HepG2 (cell line): ENCODE results near the gene RPL3. TPM values are rescaled to one million over a fixed set of nuclear protein-coding genes. Genes with fewer than 3 reads are reported as not detected.
"Not testable (repeated sequence)": the region's sequence is repeated elsewhere in the genome, so short reads cannot be mapped to it uniquely, and the experiment has no call there.

Experiments used
- ATAC-seq: fragments of 200-7000 bp; cut with Tn5 transposase; 3 replicates; pipeline ENCODE4 v1.9.1; 2020; ENCODE audit warnings: mild to moderate bottlenecking, moderate library complexity
- BruUV-seq: library from RNA; stranded (reverse); fragments of 400-500 nt; replicated peaks from 2 replicates; lab custom pipeline; 2021; lab: Mats Ljungman, UMichigan
- CTCF ChIA-PET: fragments of 300-600 bp; formaldehyde crosslinking; extraction: SDS; loops from one replicate; lab custom pipeline; 2021; ENCODE audit warnings: low total read pairs, inconsistent platforms, low intra/inter-chr PET ratio; lab: Yijun Ruan, JAX
- POLR2A ChIA-PET: fragments of 350-600 bp; sonication (Branson Sonifier 250); formaldehyde crosslinking; loops from one replicate; lab custom pipeline; 2020; ENCODE audit warnings: antibody characterized with exemption, inconsistent platforms; lab: Yijun Ruan, JAX
- DNase-seq: peaks from one replicate; pipeline ENCODE4 v3.0.0-alpha.2; 2015; ENCODE audit warnings: low spot score
- FAIRE-seq: peaks from 3 replicates; lab custom pipeline; 2011; peaks lifted over from hg19 to GRCh38; lab: Jason Lieb, UNC
- H2AFZ ChIP-seq: one replicate; pipeline ENCODE4 v1.6.1; 2011; ENCODE audit warnings: low read length, inconsistent platforms
- H3K27ac ChIP-seq: fragments of 300-600 bp; 3 replicates; pipeline ENCODE4 v1.8.0; 2011; ENCODE audit warnings: mixed run types, mild to moderate bottlenecking, mixed read lengths, low read length, inconsistent platforms; ENCODE audit not compliant: insufficient read depth; ENCODE audit errors: extremely low read length
- H3K27me3 ChIP-seq, 2 experiments: fragments of 200-600 bp in 1 of 2; 2 replicates in 1 of 2; 3 replicates in 1 of 2; pipeline versions ENCODE4 v1.6.0 to v1.8.0; 2011; ENCODE audit warnings: low read length in 2 of 2, mild to moderate bottlenecking in 2 of 2, moderate library complexity in 2 of 2, inconsistent platforms in 1 of 2; ENCODE audit not compliant: insufficient read depth in 2 of 2, control insufficient read depth in 1 of 2
- H3K36me3 ChIP-seq, 2 experiments: fragments of 200-600 bp in 1 of 2; replicated peaks in 1 of 2; 2 replicates in 1 of 2; 3 replicates in 1 of 2; pipeline versions ENCODE4 v1.5.1 to v1.8.0; 2011; ENCODE audit warnings: low read length in 2 of 2, inconsistent platforms in 1 of 2; ENCODE audit not compliant: insufficient read depth in 2 of 2, control insufficient read depth in 1 of 2
- H3K4me1 ChIP-seq: 2 replicates; pipeline ENCODE4 v1.5.1; 2012; ENCODE audit warnings: low read length, inconsistent platforms; ENCODE audit not compliant: insufficient read depth
- H3K4me2 ChIP-seq: 2 replicates; pipeline ENCODE4 v1.6.0; 2011; ENCODE audit warnings: low read depth, low read length, inconsistent platforms
- H3K4me3 ChIP-seq, 3 experiments: fragments of 200-600 bp in 1 of 3; sonication (generic), shearing (Covaris generic) in 1 of 3; replicated peaks in 1 of 3; 2 replicates each; pipeline ENCODE4 v1.5.1; 2011 to 2016; ENCODE audit warnings: low read length in 3 of 3, inconsistent platforms in 2 of 3, low read depth in 2 of 3, mild to moderate bottlenecking in 2 of 3, control low read depth in 1 of 3, mixed read lengths in 1 of 3; ENCODE audit not compliant: insufficient read depth in 1 of 3
- H3K79me2 ChIP-seq: one replicate; pipeline ENCODE4 v1.6.1; 2011; ENCODE audit warnings: low read length, inconsistent platforms; ENCODE audit not compliant: insufficient read depth
- H3K9ac ChIP-seq: 2 replicates; pipeline ENCODE4 v1.6.0; 2011; ENCODE audit warnings: mild to moderate bottlenecking, low read depth, low read length, inconsistent platforms; ENCODE audit not compliant: insufficient read depth
- H3K9me3 ChIP-seq: 2 replicates; pipeline ENCODE4 v1.5.1; 2012; ENCODE audit warnings: mild to moderate bottlenecking, low read length
- H4K20me1 ChIP-seq: 2 replicates; pipeline ENCODE4 v1.6.0; 2011; ENCODE audit warnings: inconsistent platforms, mild to moderate bottlenecking, low read length, moderate library complexity; ENCODE audit not compliant: insufficient read depth
- NFYB ChIP-seq: sonication (generic); formaldehyde crosslinking; IDR thresholded peaks from 2 replicates; pipeline ENCODE4 v1.4.0; 2020; ENCODE audit warnings: missing genetic modification reagents
- NFYC ChIP-seq: IDR thresholded peaks from 2 replicates; pipeline ENCODE4 v1.6.1; 2016; ENCODE audit warnings: missing genetic modification reagents, missing compliant biosample characterization
- WGBS: methylation state at CpG from one replicate; pipeline ENCODE4 v1.1.6; 2017; ENCODE audit warnings: low lambda C conversion rate; 5-methylcytosine and 5-hydroxymethylcytosine counted together
- in situ Hi-C: cut with HindIII; loops from 2 replicates; pipeline ENCODE4 v1.10.0; 2017; ENCODE audit warnings: low pct_unique_long_range_greater_than_20kb; ENCODE audit not compliant: extremely low pct_ligation_motif_present
- intact Hi-C: fragments of 100-400 bp; cut with micrococcal nuclease; formaldehyde crosslinking; loops from one replicate; pipeline ENCODE4 v1.10.0; 2022; ENCODE audit not compliant: unreplicated experiment
- polyA plus RNA-seq, 8 experiments: library from polyadenylated mRNA; depleted of rRNA in 3 of 8; stranded (reverse) in 7 of 8; unstranded in 1 of 8; fragments of >200 nt; fragmentation: Illumina TruSeq in 4 of 8; extraction: Trizol in 4 of 8; gene quantifications; 2 replicates each; pipeline versions ENCODE4 v1.2.1 to v1.2.3, GENCODE V29; 2011 to 2016; ENCODE audit warnings: low read depth in 4 of 8, missing spikeins in 1 of 8, mixed read lengths in 1 of 8; ENCODE audit not compliant: insufficient read depth in 1 of 8
- total RNA-seq, 5 experiments: library from RNA; depleted of rRNA; stranded (reverse); fragments of >200 nt; fragmentation: Illumina TruSeq; extraction: Trizol; gene quantifications; 2 replicates each; pipeline ENCODE4 v1.2.3, GENCODE V29; 2016; ENCODE audit warnings: low read depth in 1 of 5

Gene RPL3
- total and polyA plus RNA-seq, 2 of the 13 experiments (the other 11 are each of a cell fraction or from before 2014, with no cell fraction given) = 1,051 to 3,279 TPM

- H3K4me3 ChIP-seq, POLR2A ChIA-PET, H3K27me3 ChIP-seq, H3K9me3 ChIP-seq, H3K79me2 ChIP-seq, FAIRE-seq, ATAC-seq, H4K20me1 ChIP-seq, intact Hi-C loops, H3K9ac ChIP-seq, H3K36me3 ChIP-seq, CTCF ChIA-PET, H3K4me2 ChIP-seq, BruUV-seq, DNase-seq, in situ Hi-C loops, H3K27ac ChIP-seq, H2AFZ ChIP-seq: not testable (repeated sequence)
- TF ChIP-seq NFYB (CRISPR knock-in tag) = peak; percentile 49
- 0 out of 2 replicates have a peak, but pooled peaks have one; percentile 13 for TF ChIP-seq NFYC (CRISPR knock-in tag)
- 81% methylated on average over 14 of the region's 17 CpGs for WGBS
- H3K4me1 ChIP-seq = 0 out of 2 replicates have a peak, but pooled peaks cover 15% of the 10 kb centered on the region
Measured at GRCh38 chr22:39358197-39358596, 38.8 kb upstream of the RPL3 start.

GRCh38 chr22:39357110-39358108 is 38.0 kb upstream of the RPL3 start:
- H4K20me1 ChIP-seq, H2AFZ ChIP-seq, FAIRE-seq, DNase-seq, H3K79me2 ChIP-seq, CTCF ChIA-PET, H3K27me3 ChIP-seq, H3K9ac ChIP-seq, H3K27ac ChIP-seq, H3K36me3 ChIP-seq, H3K4me3 ChIP-seq, H3K9me3 ChIP-seq, POLR2A ChIA-PET, H3K4me2 ChIP-seq, in situ Hi-C loops, intact Hi-C loops, ATAC-seq, BruUV-seq: not testable (repeated sequence)
- 89% methylated on average over 18 of the region's 53 CpGs for WGBS
- 0 out of 2 replicates have a peak, but pooled peaks cover 15% of the 10 kb centered on the region for H3K4me1 ChIP-seq
